ENCODE data around the gene IMMP1L.

Gene IMMP1L

DNA sequence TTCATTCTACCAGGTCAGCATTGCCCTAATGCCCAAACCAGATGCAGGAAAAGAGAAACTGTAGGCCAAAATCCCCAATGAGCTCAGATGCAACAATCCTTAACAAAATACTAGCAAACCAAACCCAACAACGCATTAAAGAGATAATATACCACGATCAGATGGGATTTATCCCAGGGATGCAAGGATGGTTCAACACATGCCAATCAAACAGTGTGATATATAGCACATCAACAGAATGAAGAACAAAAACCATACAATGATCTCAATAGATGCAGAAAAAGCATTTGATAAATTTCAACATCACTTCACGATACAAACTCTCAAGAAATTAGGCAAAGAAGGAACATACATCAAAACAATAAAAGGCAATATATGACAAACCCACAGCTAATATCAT lies 45.0 kb downstream of the IMMP1L start:
- Histone ChIP-seq H3K9me3 (ENCODE audit: control insufficient read depth, insufficient read depth, low read length) (no peaks in the 10 kb centered on the region), H3K27me3 (ENCODE audit: control insufficient read depth, insufficient read depth, low read length) (no peaks in the 10 kb centered on the region), H3K36me3 (ENCODE audit: control insufficient read depth, insufficient read depth, low read length) (no peaks in the 10 kb centered on the region), H3K9ac (ENCODE audit: low read depth, low read length) (no peak overlapping the region), H3K4me1 (ENCODE audit: control insufficient read depth, insufficient read depth, low read length) (no peaks in the 10 kb centered on the region), H3K4me3 (ENCODE audit: low read depth, low read length) (no peak overlapping the region)

DNA sequence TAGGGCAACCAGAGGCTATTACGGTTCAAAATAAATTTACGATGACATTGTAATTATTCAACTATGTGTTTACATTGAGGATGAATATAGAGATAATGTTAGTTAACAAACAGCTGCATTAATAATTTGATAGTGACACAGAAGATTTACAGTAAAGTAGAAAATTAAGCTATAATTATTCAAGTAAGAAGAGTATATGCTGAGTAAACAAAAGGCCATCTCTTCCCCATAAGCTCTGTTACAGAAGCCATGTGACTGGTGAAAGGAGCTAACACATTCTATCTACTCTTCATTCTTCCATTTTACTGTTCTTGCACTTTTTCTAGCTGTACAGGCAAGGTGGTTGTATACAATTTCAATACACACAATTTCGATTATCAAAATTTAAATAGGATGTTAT lies 54.2 kb downstream of the IMMP1L start:
- no peaks in the 10 kb centered on the region for H3K27me3 ChIP-seq (ENCODE audit: control insufficient read depth, insufficient read depth, low read length)
- no peaks in the 10 kb centered on the region for H3K36me3 ChIP-seq (ENCODE audit: control insufficient read depth, insufficient read depth, low read length)
- no peaks in the 10 kb centered on the region for H3K9me3 ChIP-seq (ENCODE audit: control insufficient read depth, insufficient read depth, low read length)
- H3K4me3 ChIP-seq (ENCODE audit: low read depth, low read length): no peak overlapping the region
- H3K9ac ChIP-seq (ENCODE audit: low read depth, low read length): no peak overlapping the region
- no peaks in the 10 kb centered on the region for H3K4me1 ChIP-seq (ENCODE audit: control insufficient read depth, insufficient read depth, low read length)

- no peak overlapping the region for H3K9ac ChIP-seq (ENCODE audit: low read depth, low read length)
- no peaks in the 10 kb centered on the region for H3K27me3 ChIP-seq (ENCODE audit: control insufficient read depth, insufficient read depth, low read length)
- no peak overlapping the region for H3K4me3 ChIP-seq (ENCODE audit: low read depth, low read length)
- H3K36me3 ChIP-seq (ENCODE audit: control insufficient read depth, insufficient read depth, low read length): no peaks in the 10 kb centered on the region
- no peaks in the 10 kb centered on the region for H3K9me3 ChIP-seq (ENCODE audit: control insufficient read depth, insufficient read depth, low read length)
- H3K4me1 ChIP-seq (ENCODE audit: control insufficient read depth, insufficient read depth, low read length): no peaks in the 10 kb centered on the region
Observed at GRCh38 chr11:31450841-31451240, 58.6 kb downstream of the IMMP1L start.

DNA sequence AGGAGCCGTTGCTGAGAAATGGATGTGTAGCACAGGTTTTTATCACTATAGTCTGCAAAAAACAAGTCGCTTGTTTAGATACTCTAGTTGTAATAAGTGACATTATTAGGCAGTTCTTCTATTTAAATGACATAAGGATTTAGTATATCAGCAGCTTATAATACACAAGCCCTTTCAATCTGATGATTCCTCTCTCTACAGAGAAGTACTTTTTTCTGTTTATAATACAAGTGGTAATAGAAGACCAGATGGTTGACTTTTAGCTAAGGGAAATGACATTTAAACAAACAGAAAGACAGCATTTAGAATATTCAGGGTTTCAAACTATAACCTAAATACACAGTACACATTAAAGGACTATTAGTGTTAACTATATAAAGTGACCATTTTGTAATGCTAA lies 60.4 kb downstream of the IMMP1L start:
- Histone ChIP-seq H3K27me3 (ENCODE audit: control insufficient read depth, insufficient read depth, low read length) (no peaks in the 10 kb centered on the region), H3K9me3 (ENCODE audit: control insufficient read depth, insufficient read depth, low read length) (no peaks in the 10 kb centered on the region), H3K9ac (ENCODE audit: low read depth, low read length) (no peak overlapping the region), H3K4me1 (ENCODE audit: control insufficient read depth, insufficient read depth, low read length) (no peaks in the 10 kb centered on the region), H3K4me3 (ENCODE audit: low read depth, low read length) (no peak overlapping the region), H3K36me3 (ENCODE audit: control insufficient read depth, insufficient read depth, low read length) (no peaks in the 10 kb centered on the region)

DNA sequence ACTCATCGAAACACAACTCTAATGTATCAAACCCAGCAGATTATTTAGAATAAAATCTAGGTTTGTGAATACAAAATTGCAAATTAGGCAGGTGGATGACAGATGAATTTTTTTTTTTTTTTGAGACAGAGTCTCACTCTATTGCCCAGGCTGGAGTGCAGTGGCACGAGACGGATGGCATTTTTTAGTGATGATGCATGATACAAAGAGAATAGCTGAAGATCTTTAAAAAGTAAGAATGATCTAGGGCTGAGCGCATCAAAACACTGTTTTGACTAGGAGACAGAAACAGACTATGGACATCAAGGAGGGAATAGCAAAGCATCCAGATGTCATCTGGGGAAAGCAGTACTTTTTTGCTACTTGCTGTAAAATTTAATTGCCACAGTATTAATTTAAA lies 63.8 kb downstream of the IMMP1L start:
- H3K4me1 ChIP-seq (ENCODE audit: control insufficient read depth, insufficient read depth, low read length): peaks cover 3% of the 10 kb centered on the region
- H3K36me3 ChIP-seq (ENCODE audit: control insufficient read depth, insufficient read depth, low read length): no peaks in the 10 kb centered on the region
- no peak overlapping the region for H3K9ac ChIP-seq (ENCODE audit: low read depth, low read length)
- H3K27me3 ChIP-seq (ENCODE audit: control insufficient read depth, insufficient read depth, low read length): no peaks in the 10 kb centered on the region
- H3K4me3 ChIP-seq (ENCODE audit: low read depth, low read length): no peak overlapping the region
- no peaks in the 10 kb centered on the region for H3K9me3 ChIP-seq (ENCODE audit: control insufficient read depth, insufficient read depth, low read length)

- H3K9ac ChIP-seq (ENCODE audit: low read depth, low read length): no peak overlapping the region
- no peaks in the 10 kb centered on the region for H3K9me3 ChIP-seq (ENCODE audit: control insufficient read depth, insufficient read depth, low read length)
- H3K4me3 ChIP-seq (ENCODE audit: low read depth, low read length): no peak overlapping the region
- H3K27me3 ChIP-seq (ENCODE audit: control insufficient read depth, insufficient read depth, low read length): no peaks in the 10 kb centered on the region
- no peaks in the 10 kb centered on the region for H3K36me3 ChIP-seq (ENCODE audit: control insufficient read depth, insufficient read depth, low read length)
- peaks cover 6% of the 10 kb centered on the region for H3K4me1 ChIP-seq (ENCODE audit: control insufficient read depth, insufficient read depth, low read length)
Observed at GRCh38 chr11:31443802-31444201, 65.6 kb downstream of the IMMP1L start.

DNA sequence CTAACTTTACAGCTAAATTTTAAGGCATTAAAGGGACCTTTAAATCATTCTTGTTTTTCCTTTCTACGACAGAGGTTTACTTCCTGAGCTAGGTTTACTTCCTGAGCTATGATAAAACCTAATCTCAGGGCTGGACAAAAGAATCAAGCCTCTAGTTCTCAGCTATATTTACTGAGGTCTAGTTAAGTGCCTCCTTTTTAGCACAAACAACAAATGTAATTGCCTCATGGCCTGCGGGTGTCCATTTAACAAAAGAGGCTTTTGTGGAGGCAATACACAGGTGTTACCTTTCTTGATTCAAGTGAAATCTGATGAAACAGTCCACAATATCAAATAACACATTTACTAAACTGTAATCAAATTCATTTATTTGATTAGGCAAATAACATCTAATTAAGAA lies 67.3 kb downstream of the IMMP1L start:
- H3K4me3 ChIP-seq (ENCODE audit: low read depth, low read length): no peak overlapping the region
- no peak overlapping the region for H3K9ac ChIP-seq (ENCODE audit: low read depth, low read length)
- peaks cover 6% of the 10 kb centered on the region for H3K4me1 ChIP-seq (ENCODE audit: control insufficient read depth, insufficient read depth, low read length)
- no peaks in the 10 kb centered on the region for H3K27me3 ChIP-seq (ENCODE audit: control insufficient read depth, insufficient read depth, low read length)
- no peaks in the 10 kb centered on the region for H3K36me3 ChIP-seq (ENCODE audit: control insufficient read depth, insufficient read depth, low read length)
- no peaks in the 10 kb centered on the region for H3K9me3 ChIP-seq (ENCODE audit: control insufficient read depth, insufficient read depth, low read length)

DNA sequence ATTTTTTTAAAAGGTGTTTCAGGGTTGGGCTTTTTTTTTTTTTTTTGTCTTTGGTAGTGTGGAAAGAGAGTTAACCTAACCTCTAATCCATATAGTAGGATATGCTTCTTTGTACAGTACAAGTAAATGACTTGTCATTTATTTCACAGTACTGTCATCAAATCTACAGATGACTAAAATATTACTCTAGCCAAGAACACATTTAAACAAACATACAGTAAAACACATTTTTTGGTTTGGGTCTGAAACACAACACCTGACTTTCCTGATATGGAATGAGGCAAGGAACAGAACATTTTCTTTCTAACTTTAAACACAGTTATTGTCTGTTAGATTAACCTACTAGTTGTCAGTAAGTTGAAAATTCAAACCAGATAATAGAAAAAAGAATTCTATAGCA lies 68.1 kb downstream of the IMMP1L start:
- H3K4me3 ChIP-seq (ENCODE audit: low read depth, low read length): no peak overlapping the region
- no peaks in the 10 kb centered on the region for H3K27me3 ChIP-seq (ENCODE audit: control insufficient read depth, insufficient read depth, low read length)
- no peaks in the 10 kb centered on the region for H3K36me3 ChIP-seq (ENCODE audit: control insufficient read depth, insufficient read depth, low read length)
- H3K9me3 ChIP-seq (ENCODE audit: control insufficient read depth, insufficient read depth, low read length): no peaks in the 10 kb centered on the region
- peaks cover 6% of the 10 kb centered on the region for H3K4me1 ChIP-seq (ENCODE audit: control insufficient read depth, insufficient read depth, low read length)
- H3K9ac ChIP-seq (ENCODE audit: low read depth, low read length): no peak overlapping the region

DNA sequence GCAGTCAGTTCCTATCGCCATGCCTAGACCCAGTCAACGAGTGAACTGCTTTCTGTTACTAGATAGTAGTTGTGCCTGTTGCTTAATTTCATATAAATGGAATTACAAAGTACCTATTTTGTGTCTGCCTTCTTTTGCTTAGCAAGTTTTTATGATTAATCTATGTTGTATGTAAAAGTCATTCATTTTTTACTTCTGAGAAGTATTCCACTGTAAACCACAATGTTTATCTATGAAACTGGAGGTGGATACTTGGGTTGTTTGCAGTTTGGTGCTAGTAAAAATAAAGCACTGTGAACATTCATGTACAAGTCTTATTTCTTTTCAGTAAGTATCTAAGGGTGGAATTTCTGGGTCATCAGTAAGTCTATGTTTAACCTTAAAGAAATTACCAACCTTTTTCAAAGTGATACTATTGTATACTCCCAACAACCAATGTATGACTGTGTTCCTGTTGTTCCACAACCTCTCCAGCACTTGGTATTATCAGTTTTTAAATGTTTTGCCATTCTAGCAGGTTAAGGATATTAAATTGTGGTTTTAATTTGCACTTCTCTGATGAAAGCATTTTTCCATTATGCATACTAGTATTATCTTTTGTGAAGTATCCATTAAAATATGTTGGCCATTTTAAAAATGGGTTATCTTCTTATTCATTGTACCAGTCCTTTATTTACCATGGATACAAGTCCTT lies 71.5 kb downstream of the IMMP1L start:
- Histone ChIP-seq H3K27me3 (ENCODE audit: control insufficient read depth, insufficient read depth, low read length) (no peaks in the 10 kb centered on the region), H3K9me3 (ENCODE audit: control insufficient read depth, insufficient read depth, low read length) (no peaks in the 10 kb centered on the region), H3K36me3 (ENCODE audit: control insufficient read depth, insufficient read depth, low read length) (no peaks in the 10 kb centered on the region), H3K4me3 (ENCODE audit: low read depth, low read length) (no peak overlapping the region), H3K4me1 (ENCODE audit: control insufficient read depth, insufficient read depth, low read length) (peaks cover 6% of the 10 kb centered on the region), H3K9ac (ENCODE audit: low read depth, low read length) (no peak overlapping the region)

GRCh38 chr11:31433851-31434250 lies 75.6 kb downstream of the IMMP1L start:
- H3K9ac ChIP-seq (ENCODE audit: low read depth, low read length): no peak overlapping the region
- H3K36me3 ChIP-seq (ENCODE audit: control insufficient read depth, insufficient read depth, low read length): no peaks in the 10 kb centered on the region
- H3K9me3 ChIP-seq (ENCODE audit: control insufficient read depth, insufficient read depth, low read length): no peaks in the 10 kb centered on the region
- H3K27me3 ChIP-seq (ENCODE audit: control insufficient read depth, insufficient read depth, low read length): no peaks in the 10 kb centered on the region
- H3K4me3 ChIP-seq (ENCODE audit: low read depth, low read length): no peak overlapping the region
- H3K4me1 ChIP-seq (ENCODE audit: control insufficient read depth, insufficient read depth, low read length): no peaks in the 10 kb centered on the region

DNA sequence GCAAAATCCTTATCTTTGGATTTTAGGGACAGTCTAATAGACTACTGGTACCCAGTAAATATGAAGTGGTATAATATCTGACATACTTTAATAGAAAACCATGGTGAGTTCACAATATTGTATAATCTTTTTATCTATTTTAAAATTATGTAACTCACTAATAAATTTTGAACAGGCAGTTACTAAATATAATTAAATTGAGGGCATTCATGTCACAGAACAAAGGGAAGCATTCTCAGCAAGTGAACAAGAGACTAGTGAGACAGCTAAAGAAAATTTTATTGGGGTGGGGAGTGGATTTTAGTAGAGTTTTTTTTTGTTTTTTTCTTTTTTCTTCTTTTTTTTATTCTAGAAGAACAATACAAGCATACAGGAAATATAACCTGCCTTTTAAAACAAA lies 84.8 kb downstream of the IMMP1L start:
- Histone ChIP-seq H3K4me1 (ENCODE audit: control insufficient read depth, insufficient read depth, low read length) (peaks cover 6% of the 10 kb centered on the region), H3K4me3 (ENCODE audit: low read depth, low read length) (no peak overlapping the region), H3K9ac (ENCODE audit: low read depth, low read length) (no peak overlapping the region), H3K36me3 (ENCODE audit: control insufficient read depth, insufficient read depth, low read length) (no peaks in the 10 kb centered on the region), H3K27me3 (ENCODE audit: control insufficient read depth, insufficient read depth, low read length) (no peaks in the 10 kb centered on the region), H3K9me3 (ENCODE audit: control insufficient read depth, insufficient read depth, low read length) (no peaks in the 10 kb centered on the region)

GRCh38 chr11:31422703-31423102 lies 86.7 kb downstream of the IMMP1L start:
- Histone ChIP-seq H3K27me3 (ENCODE audit: control insufficient read depth, insufficient read depth, low read length) (no peaks in the 10 kb centered on the region), H3K36me3 (ENCODE audit: control insufficient read depth, insufficient read depth, low read length) (no peaks in the 10 kb centered on the region), H3K4me1 (ENCODE audit: control insufficient read depth, insufficient read depth, low read length) (peaks cover 23% of the 10 kb centered on the region), H3K9ac (ENCODE audit: low read depth, low read length) (no peak overlapping the region), H3K9me3 (ENCODE audit: control insufficient read depth, insufficient read depth, low read length) (no peaks in the 10 kb centered on the region), H3K4me3 (ENCODE audit: low read depth, low read length) (no peak overlapping the region)
